Thoracic aorta (tissue), 2 donors: ENCODE results near the gene CTBP2. TPM values are rescaled to one million over a fixed set of nuclear protein-coding genes. Genes with fewer than 3 reads are reported as not detected.
A peak's percentile ranks its signal among the peaks of the same experiment; 100 is the strongest.

Experiments used
- ATAC-seq: fragments of 150-250 bp; one replicate; pipeline ENCODE4 v1.8.0; 2017; ENCODE audit warnings: low read depth; ENCODE audit not compliant: insufficient number of reproducible peaks, low FRiP score
- DNase-seq: peaks from one replicate; pipeline ENCODE4 v3.0.0-alpha.2; 2020; ENCODE audit warnings: low spot score
- H3K27ac ChIP-seq, 2 donors: fragments of 200-600 bp; sonication (generic); 1 replicate in 1 of 2; 2 replicates in 1 of 2; pipeline ENCODE4 v1.5.1; 2016; ENCODE audit warnings: mild to moderate bottlenecking in 2 of 2, moderate library complexity in 2 of 2
- H3K27me3 ChIP-seq: fragments of 200-600 bp; sonication (generic); replicated peaks from 2 replicates; pipeline ENCODE4 v1.6.0; 2016; ENCODE audit warnings: mild to moderate bottlenecking; ENCODE audit not compliant: insufficient read depth
- H3K36me3 ChIP-seq: fragments of 200-600 bp; sonication (generic); one replicate; pipeline ENCODE4 v1.5.1; 2016
- H3K4me1 ChIP-seq, 2 donors: fragments of 200-600 bp; sonication (generic); 1 replicate in 1 of 2; 2 replicates in 1 of 2; pipeline versions ENCODE4 v1.5.1 to v1.6.0; 2016; ENCODE audit warnings: low read depth in 2 of 2, mild to moderate bottlenecking in 1 of 2; ENCODE audit not compliant: control insufficient read depth in 1 of 2
- H3K4me3 ChIP-seq: fragments of 200-600 bp; sonication (generic); 2 replicates; pipeline ENCODE4 v1.5.1; 2016; ENCODE audit warnings: mild to moderate bottlenecking
- H3K9me3 ChIP-seq: fragments of 200-600 bp; sonication (generic); 2 replicates; pipeline ENCODE4 v1.5.1; 2016
- total RNA-seq, 2 donors: library from RNA; depleted of rRNA; stranded (reverse); fragments of >200 nt; gene quantifications; one replicate each; pipeline versions ENCODE4 v1.1.0 to v1.2.3, GENCODE V29; 2016
- TF ChIP-seq, protein P1 (sequence below): fragments of 200-600 bp; sonication (generic); IDR thresholded peaks from one replicate; pipeline ENCODE4 v1.5.1; 2019; ENCODE audit warnings: antibody characterized with exemption

Gene CTBP2
- total RNA-seq, 2 donors from 2014 or later: 62.8 to 80.6 TPM

DNA sequence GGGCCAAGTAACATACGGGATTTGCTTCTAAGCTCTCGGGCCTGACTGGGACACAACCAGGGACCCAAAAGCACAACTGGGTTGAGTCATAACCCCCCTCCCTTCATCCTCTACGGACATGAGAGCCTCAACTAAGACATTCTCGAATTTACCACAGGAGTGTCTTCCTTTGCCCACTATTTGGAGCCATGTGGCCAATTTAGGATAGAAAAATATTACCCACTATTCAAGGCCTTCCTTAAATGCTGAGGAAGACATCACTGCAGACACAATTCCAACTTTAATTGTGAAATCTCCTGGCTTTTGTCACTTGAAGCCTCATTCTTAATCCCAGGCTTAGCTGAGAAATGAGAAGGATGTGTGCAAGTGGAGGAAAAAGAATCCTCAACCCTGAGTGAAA lies 11.8 kb downstream of the CTBP2 start:
- TF ChIP-seq, protein P1, sequence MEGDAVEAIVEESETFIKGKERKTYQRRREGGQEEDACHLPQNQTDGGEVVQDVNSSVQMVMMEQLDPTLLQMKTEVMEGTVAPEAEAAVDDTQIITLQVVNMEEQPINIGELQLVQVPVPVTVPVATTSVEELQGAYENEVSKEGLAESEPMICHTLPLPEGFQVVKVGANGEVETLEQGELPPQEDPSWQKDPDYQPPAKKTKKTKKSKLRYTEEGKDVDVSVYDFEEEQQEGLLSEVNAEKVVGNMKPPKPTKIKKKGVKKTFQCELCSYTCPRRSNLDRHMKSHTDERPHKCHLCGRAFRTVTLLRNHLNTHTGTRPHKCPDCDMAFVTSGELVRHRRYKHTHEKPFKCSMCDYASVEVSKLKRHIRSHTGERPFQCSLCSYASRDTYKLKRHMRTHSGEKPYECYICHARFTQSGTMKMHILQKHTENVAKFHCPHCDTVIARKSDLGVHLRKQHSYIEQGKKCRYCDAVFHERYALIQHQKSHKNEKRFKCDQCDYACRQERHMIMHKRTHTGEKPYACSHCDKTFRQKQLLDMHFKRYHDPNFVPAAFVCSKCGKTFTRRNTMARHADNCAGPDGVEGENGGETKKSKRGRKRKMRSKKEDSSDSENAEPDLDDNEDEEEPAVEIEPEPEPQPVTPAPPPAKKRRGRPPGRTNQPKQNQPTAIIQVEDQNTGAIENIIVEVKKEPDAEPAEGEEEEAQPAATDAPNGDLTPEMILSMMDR: no peak
- Histone ChIP-seq H3K27me3 (no peaks in the 10 kb centered on the region), H3K36me3 (peaks cover 7% of the 10 kb centered on the region), H3K4me1 (peaks cover 59 to 97% of the 10 kb centered on the region in 2 donors), H3K9me3 (no peaks in the 10 kb centered on the region), H3K27ac (peak overlapping the region; percentile 76 to 85), H3K4me3 (peak overlapping the region; percentile 53)
- ATAC-seq (no peak), DNase-seq (no peak)

GRCh38 chr10:125147971-125148439 lies 12.4 kb downstream of the CTBP2 start:
- H3K4me3 ChIP-seq: peak overlapping the region; percentile 53
- DNase-seq: no peak

GRCh38 chr10:125146791-125147579 lies 13.4 kb downstream of the CTBP2 start:
- DNase-seq (no peak), ATAC-seq (no peak)
- no peaks in the 10 kb centered on the region for H3K27me3 ChIP-seq
- peaks cover 7% of the 10 kb centered on the region for H3K36me3 ChIP-seq
- H3K4me1 ChIP-seq: peaks cover 44 to 91% of the 10 kb centered on the region in 2 donors
- TF ChIP-seq, protein P1: no peak
- H3K4me3 ChIP-seq: peak overlapping the region; percentile 53
- no peaks in the 10 kb centered on the region for H3K9me3 ChIP-seq
- H3K27ac ChIP-seq: peak overlapping the region; percentile 76 to 85

More at GRCh38 chr10:125147971-125148439, 12.4 kb downstream of the CTBP2 start:
- Histone ChIP-seq H3K27ac (peak overlapping the region; percentile 76 to 85), H3K27me3 (no peaks in the 10 kb centered on the region), H3K9me3 (no peaks in the 10 kb centered on the region), H3K4me1 (peaks cover 54 to 95% of the 10 kb centered on the region in 2 donors), H3K36me3 (peaks cover 7% of the 10 kb centered on the region)
- TF ChIP-seq, protein P1: no peak
- no peak for ATAC-seq

DNA sequence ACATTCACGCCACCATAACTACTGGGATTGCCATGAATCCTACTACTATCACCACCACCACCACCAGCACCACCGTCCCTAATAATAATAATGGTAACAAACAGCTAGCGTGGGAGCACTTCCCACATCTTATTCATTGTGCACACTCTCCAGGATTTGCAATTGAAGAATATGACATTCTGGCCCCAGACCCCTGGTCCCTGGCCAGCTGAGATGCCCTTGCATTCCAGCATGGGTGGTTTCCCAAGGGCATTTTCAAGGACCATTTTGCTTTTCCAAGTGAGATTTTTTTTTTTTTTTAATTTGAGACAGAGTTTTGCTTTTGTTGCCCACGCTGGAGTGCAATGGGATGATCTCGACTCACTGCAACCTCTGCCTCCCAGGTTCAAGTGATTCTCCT lies 14.7 kb downstream of the CTBP2 start:
- Histone ChIP-seq H3K27me3 (no peaks in the 10 kb centered on the region), H3K36me3 (no peaks in the 10 kb centered on the region), H3K9me3 (no peaks in the 10 kb centered on the region), H3K27ac (no peak overlapping the region), H3K4me3 (no peak overlapping the region), H3K4me1 (peaks cover 39 to 92% of the 10 kb centered on the region in 2 donors)
- no peak for DNase-seq
- TF ChIP-seq, protein P1: no peak
- ATAC-seq: no peak

DNA sequence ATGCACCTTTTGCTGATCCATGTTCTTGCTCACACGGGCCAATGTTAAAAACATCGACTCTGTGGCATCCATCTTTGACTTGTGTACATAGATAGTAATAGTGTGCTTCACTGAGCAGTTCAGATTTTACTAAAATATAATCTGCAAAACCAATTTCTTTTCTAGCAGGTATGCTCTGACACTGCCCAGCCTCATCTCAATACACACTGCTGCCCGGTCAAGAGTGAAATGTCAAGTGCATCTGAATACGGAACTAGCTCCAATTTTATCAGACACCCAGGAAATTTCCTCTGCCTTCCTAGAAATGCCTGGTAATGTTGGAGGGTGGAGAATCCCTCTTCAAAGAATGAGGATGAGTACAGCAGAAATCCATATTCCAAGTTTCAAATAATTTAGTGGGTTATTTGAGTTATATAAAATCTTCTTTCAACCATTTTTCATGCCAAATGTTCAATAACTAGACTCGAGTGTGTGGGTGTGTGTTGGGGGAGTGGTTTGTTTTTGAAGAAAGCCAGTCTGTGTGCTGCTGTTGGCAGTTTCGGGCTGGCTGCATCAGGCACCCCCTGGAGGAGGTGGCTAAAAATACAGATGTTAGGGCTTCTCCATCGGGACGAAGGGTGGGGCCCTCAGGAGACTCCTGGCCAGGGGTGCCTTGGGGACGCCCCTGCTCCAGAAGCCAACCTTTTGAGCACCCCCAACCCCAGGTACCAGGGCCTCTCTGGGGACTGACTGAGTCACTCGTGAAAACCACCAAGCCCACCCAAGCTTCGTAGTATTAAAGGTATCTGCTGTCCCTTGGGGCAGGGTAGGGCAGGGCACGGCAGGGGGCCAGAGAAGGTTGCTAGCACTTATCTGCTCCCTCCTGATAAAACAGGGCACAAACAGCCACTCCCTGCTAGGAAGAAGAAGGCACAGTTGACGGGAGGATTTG lies 15.4 kb downstream of the CTBP2 start:
- TF ChIP-seq, protein P1: peak; percentile 34
- DNase-seq (no peak), ATAC-seq (no peak)
- no peaks in the 10 kb centered on the region for H3K36me3 ChIP-seq
- H3K9me3 ChIP-seq: no peaks in the 10 kb centered on the region
- H3K27me3 ChIP-seq: no peaks in the 10 kb centered on the region
- H3K4me1 ChIP-seq: peaks cover 39 to 89% of the 10 kb centered on the region in 2 donors
- no peak overlapping the region for H3K27ac ChIP-seq
- H3K4me3 ChIP-seq: no peak overlapping the region
